GM18873 (cell line): ENCODE data around the gene FBLN1.

ENCODE experiments used
- ATAC-seq: cut with Tn5 transposase; IDR thresholded peaks from one replicate; pipeline ENCODE4 v1.9.1; 2021; ENCODE audit warnings: mild to moderate bottlenecking, moderate library complexity, moderate number of reproducible peaks; ENCODE audit not compliant: unreplicated experiment, low FRiP score

Gene FBLN1

GRCh38 chr22:45629469-45630089, 126.9 kb downstream of the FBLN1 start:
- ATAC-seq: no peak

- ATAC-seq: no peak
Observed at GRCh38 chr22:45630436-45630835, 127.8 kb downstream of the FBLN1 start.

GRCh38 chr22:45631140-45631840, 128.6 kb downstream of the FBLN1 start:
- ATAC-seq: no peak

GRCh38 chr22:45631841-45632238, 129.2 kb downstream of the FBLN1 start:
- ATAC-seq: no peak

GRCh38 chr22:45632791-45633515, 130.3 kb downstream of the FBLN1 start:
- no peak for ATAC-seq

- ATAC-seq: no peak
Observed at GRCh38 chr22:45636683-45637082, 134.0 kb downstream of the FBLN1 start.

GRCh38 chr22:45638197-45638596, 135.5 kb downstream of the FBLN1 start:
- no peak for ATAC-seq

GRCh38 chr22:45638834-45639746, 136.4 kb downstream of the FBLN1 start:
- no peak for ATAC-seq

- ATAC-seq: no peak
Observed at GRCh38 chr22:45639747-45640102, 137.0 kb downstream of the FBLN1 start.

- no peak for ATAC-seq
Observed at GRCh38 chr22:45640291-45640940, 137.7 kb downstream of the FBLN1 start.

- ATAC-seq: no peak
Observed at GRCh38 chr22:45640941-45641621, 138.4 kb downstream of the FBLN1 start.

- no peak for ATAC-seq
Observed at GRCh38 chr22:45642986-45643385, 140.3 kb downstream of the FBLN1 start.

GRCh38 chr22:45644714-45645113, 142.0 kb downstream of the FBLN1 start:
- ATAC-seq: no peak

GRCh38 chr22:45645150-45645525, 142.5 kb downstream of the FBLN1 start:
- ATAC-seq: no peak

- ATAC-seq: no peak
Observed at GRCh38 chr22:45645526-45646414, 143.1 kb downstream of the FBLN1 start.

GRCh38 chr22:45647532-45648225, 145.0 kb downstream of the FBLN1 start:
- ATAC-seq: no peak

- no peak for ATAC-seq
Observed at GRCh38 chr22:45648301-45649117, 145.8 kb downstream of the FBLN1 start.
